ENCODE measurements around the gene EPC2.

The EPC2 gene

GRCh38 chr2:148794558-148794957 is 150.0 kb downstream of the EPC2 start:
- FAIRE-seq (no peak), DNase-seq (ENCODE audit: insufficient read length, low spot score) (no peak)

DNA sequence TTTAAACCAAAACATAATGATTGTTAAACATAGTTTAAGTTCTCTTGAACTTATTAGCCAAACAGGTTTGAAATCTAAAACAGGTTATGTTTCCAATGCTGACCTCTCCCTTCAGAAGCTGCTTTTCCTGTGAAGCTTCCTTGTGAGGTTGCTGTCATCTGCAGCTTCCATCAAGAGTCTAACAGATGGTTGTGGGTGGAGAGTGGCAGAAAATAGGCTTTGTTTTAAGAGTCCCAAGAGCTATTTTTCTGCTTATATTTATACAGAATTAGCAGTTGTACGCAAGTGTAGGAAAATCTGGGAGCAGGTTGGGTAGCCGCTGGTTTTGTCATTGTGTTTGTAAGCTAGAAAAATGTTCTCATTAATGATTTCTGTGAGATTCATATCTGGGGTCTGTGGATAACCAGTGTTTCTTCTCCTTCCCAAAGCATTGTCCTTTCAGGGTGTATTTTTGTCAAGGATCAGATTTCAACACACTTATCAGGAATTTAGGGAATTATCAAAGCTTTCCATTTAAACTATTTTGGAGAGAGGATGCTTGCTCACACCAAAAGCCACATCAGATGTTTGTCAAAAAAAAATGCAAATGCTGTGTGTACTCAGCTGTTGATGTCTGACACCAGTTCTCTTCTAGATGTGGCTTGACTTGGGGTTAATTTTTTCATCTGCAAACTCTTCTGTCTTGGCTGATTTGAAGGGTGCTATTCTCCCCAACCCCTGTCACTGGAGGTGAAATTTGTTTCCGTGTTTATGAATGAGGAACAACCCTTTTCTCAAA is 152.4 kb downstream of the EPC2 start:
- FAIRE-seq, result no peak
- no peak for DNase-seq (ENCODE audit: insufficient read length, low spot score)

- no peak for DNase-seq (ENCODE audit: insufficient read length, low spot score)
- no peak for FAIRE-seq
These were observed 158.1 kb downstream of the EPC2 start for GRCh38 chr2:148802448-148803220.

DNA sequence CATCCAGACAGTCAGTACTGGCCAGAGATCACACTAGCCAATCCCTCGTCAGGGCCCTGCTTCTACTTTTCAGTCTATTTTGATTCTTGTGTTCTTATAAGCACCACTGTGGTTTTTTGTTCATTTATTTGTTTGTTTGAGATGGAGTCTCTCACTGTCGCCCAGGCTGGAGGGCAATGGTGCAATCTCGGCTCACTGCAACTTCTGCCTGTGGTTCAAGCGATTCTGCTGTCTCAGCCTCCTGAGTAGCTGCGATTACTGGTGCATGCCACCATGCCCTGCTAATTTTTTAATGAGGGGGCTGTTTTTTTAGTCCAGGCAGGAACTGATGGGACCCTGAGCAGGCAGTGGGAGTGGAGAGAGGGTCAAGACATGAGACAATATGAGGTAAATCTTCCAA is 165.5 kb downstream of the EPC2 start:
- no peak for FAIRE-seq

DNA sequence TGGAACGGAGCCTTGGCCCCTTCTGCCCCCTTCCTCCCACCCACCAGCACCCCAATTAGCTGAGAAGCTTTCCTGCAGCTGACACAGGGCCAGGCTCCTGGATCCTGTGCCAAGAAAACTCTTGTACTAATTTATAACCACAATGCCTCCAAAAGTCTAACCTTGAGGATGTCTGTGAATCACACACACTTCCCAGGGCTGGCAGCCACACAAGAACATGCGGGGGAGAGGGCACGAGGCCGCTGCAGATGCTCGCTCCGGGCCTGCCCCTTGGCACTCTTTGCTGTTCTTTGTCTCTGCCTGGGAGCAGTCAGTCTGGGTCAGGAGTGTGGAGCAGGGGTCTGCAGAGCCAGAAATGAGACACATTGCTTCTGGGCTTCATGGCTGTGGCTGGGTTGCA is 167.8 kb downstream of the EPC2 start:
- DNase-seq (ENCODE audit: insufficient read length, low spot score) (no peak), FAIRE-seq (no peak)

More for the DNA sequence above, 165.5 kb downstream of the EPC2 start:
- no peak for DNase-seq (ENCODE audit: insufficient read length, low spot score)

- peak; percentile 91 for FAIRE-seq
- DNase-seq (ENCODE audit: insufficient read length, low spot score), result peak; percentile 65
These were observed 169.1 kb downstream of the EPC2 start for GRCh38 chr2:148813603-148814065.

DNA sequence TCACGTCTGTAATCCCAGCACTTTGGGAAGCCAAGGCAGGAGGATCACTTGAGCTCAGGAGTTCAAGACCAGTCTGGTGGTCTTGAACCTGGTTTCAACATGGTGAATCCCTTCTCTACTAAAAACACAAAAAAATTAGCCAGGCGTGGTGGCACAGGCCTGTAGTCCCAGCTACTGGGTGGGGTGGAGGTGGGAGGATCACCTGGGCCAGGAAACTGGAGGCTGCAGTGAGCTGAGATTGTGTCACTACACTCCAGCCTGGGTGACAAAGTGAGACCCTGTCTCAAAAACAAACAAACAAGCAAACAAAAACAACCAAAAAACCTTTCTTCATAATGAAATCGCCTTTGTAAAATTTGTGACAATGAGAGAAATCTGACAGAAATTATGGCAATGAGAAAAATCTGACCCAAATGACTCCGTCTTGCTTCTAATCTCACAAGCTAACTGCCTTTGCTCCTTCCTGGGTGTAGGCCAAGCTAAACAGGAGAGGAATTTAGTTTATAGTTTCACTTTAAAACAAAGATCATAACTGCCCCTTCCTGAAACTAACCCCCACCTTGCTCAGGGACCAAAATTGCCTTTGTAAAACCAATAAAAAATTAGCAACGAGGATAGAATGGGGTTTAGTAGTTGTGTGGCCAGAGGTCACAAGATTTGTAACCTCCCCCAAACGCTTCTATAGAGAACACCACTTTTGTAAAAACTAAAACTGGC is 169.8 kb downstream of the EPC2 start:
- DNase-seq (ENCODE audit: insufficient read length, low spot score) (no peak), FAIRE-seq (no peak)

DNA sequence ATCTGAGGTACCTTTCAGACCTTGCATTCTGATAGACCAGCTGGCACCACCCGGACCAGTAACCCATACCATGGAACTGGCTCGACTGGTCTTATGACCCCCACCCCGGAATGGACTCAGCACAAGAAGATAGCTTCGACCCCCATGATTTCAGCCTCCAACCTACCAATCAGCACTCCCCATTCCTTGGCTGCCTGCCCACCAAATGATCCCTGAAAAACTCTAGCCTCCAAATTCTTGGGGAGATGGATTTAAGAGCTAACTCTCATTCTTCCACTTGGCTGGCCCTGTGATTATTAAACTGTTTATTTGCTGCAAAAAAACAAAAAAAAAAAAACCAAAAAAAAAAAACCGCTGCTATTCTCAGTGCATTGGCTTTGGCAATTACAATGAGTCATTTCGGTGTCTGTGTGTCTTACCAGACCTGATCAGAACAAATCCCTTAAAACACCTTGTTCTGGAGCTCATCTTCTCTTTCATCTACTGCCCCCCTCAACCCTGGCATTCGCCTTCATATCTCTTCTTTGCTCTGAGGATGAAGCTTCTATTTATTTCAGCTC is 170.4 kb downstream of the EPC2 start:
- DNase-seq (ENCODE audit: insufficient read length, low spot score) (no peak), FAIRE-seq (no peak)

- DNase-seq (ENCODE audit: insufficient read length, low spot score) (no peak), FAIRE-seq (no peak)
These were observed 171.6 kb downstream of the EPC2 start for GRCh38 chr2:148816176-148816575.

DNA sequence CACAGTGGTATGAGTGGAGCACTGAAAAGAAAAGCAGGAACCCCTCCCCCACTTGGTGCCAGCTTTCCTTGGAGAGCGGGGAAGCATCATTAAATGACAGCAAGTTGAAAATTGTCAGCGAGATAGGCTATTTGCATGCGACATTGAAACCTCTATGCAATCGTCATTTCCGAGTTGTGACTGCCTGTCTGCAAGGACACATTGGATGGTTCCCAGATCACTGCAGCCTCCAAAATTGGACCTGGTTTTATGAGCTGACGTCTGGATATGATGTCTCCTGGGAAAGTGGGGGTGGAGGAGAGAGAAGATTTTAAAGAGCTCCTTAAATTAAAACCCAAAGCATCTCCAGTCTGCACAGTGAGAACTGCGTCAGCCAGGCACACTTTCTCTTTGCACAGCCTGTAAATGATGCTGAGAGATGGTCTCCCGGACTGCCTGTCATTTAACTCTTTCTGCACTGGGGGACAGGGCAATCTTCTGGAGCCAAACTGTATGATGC is 172.7 kb downstream of the EPC2 start:
- FAIRE-seq (no peak), DNase-seq (ENCODE audit: insufficient read length, low spot score) (no peak)

GRCh38 chr2:148819019-148819585 is 174.6 kb downstream of the EPC2 start:
- FAIRE-seq, result no peak

DNA sequence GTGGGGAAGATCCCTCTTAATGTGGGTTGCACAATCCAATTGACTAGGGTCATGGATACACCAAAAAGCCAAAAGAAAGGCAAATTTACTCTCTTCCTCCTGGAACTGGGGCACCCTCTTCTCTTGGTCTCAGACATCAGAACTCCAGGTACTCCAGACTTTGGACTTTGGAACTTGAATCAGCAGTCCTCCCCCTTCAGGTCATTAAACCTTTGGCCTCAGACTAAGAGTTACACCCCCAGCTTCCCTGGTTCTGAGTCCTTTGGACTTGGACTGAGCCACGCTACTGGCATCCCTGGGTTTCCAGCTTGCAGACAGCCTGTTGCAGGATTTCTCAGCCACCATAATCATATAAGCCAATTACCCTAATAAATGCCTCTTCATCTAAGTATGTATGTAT is 179.6 kb downstream of the EPC2 start:
- FAIRE-seq (no peak), DNase-seq (ENCODE audit: insufficient read length, low spot score) (no peak)

More at GRCh38 chr2:148819019-148819585, 174.6 kb downstream of the EPC2 start:
- DNase-seq (ENCODE audit: insufficient read length, low spot score), result no peak

DNA sequence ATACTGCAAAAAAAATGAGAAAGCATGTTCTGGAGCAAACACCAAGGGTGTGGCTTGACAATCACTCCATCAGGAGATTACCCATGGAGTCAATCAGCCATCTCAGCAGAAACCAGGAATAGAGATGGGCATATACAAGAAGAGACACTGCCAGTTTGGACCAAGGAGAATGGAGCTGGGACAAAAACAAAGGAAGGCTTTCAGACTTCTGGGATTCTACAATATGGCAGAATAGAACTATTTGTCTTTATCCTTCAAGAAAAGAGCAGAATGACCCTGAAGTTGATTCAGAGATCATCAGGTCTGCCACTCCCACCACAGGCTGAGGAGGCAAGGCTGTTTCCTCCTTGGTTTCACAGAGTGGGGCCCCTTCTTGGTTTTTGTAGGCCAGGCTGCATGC is 182.2 kb downstream of the EPC2 start:
- FAIRE-seq (no peak), DNase-seq (ENCODE audit: insufficient read length, low spot score) (no peak)

GRCh38 chr2:148828941-148829340 is 184.4 kb downstream of the EPC2 start:
- DNase-seq (ENCODE audit: insufficient read length, low spot score) (no peak), FAIRE-seq (no peak)

DNA sequence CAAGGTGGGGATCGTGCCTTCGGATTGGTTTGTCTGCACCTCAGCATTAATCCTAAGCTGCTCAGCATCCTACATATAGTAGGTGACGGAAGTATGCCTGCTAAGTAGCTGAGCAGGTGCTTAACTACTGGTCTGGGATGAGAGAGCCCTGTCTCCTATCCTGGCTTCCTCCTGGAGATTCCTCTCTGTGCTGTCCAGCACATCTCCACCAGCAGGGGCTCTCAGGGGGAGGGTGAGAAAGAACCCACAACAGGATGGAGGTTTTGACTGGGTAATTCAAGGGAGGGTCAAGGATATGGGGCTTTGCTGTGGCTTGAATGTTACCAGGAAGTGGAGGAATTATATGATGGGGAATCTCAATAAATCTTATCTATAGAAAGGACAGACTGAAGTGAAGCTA is 185.1 kb downstream of the EPC2 start:
- FAIRE-seq, result no peak
- DNase-seq (ENCODE audit: insufficient read length, low spot score), result no peak

DNA sequence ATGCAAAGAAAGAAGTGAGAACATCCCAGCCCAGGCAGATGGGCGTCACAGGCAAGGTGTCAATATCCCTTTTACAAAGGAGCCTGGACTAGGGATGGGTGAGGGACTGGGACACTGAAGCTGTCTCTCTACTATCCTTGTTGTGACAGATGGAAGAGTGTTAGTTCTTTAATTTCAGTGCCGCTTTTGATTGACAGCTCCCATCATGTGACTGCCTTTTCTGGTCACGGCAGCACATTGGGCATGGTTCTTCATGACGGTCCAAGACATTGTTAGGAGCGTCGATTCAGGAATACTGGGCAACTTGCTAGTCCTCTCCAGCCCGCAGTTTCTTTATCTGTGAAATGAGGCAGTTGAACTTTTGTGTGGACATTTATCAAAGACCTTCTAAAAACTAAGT is 188.1 kb downstream of the EPC2 start:
- no peak for FAIRE-seq
- DNase-seq (ENCODE audit: insufficient read length, low spot score), result no peak
